Globus pallidus (tissue), 1 donor: ENCODE measurements around the gene ANKRD50.

Experiments used
- DNase-seq: peaks from one replicate; pipeline ENCODE4 v3.0.0-alpha.2; 2015; ENCODE audit warnings: low spot score

Gene ANKRD50

GRCh38 chr4:124636788-124637187, 75.7 kb downstream of the ANKRD50 start:
- DNase-seq: no peak

GRCh38 chr4:124635331-124635730, 77.2 kb downstream of the ANKRD50 start:
- DNase-seq: no peak

GRCh38 chr4:124633285-124633941, 79.1 kb downstream of the ANKRD50 start:
- DNase-seq: no peak

GRCh38 chr4:124632439-124632838, 80.1 kb downstream of the ANKRD50 start:
- no peak for DNase-seq

- DNase-seq: no peak
These were observed 80.8 kb downstream of the ANKRD50 start for GRCh38 chr4:124631760-124632159.

- no peak for DNase-seq
These were observed 82.9 kb downstream of the ANKRD50 start for GRCh38 chr4:124629681-124630080.
